ENCODE measurements around the gene OTUD1.

GRCh38 chr10:23412223-23412622 lies 26.7 kb upstream of the OTUD1 start:
- no peak for TF ChIP-seq CTCF (optimal IDR thresholded peaks at IDR 0.05 in 1 of 3, IDR thresholded peaks at IDR 0.05 in 1 of 3, conservative IDR thresholded peaks at IDR 0.05 in 1 of 3; ENCODE audit: extremely low read depth in 1 of 3, insufficient read depth in 2 of 3, low read length in 3 of 3)
- TF ChIP-seq EZH2 (IDR thresholded peaks at IDR 0.05; ENCODE audit: low read length): no peak
